Measurements from ENCODE around the gene MLLT1. TPM values are rescaled to one million over a fixed set of nuclear protein-coding genes. Genes with fewer than 3 reads are reported as not detected.

Gene MLLT1
- total RNA-seq, 1 experiment from 2014 or later, result 55.0 TPM

DNA sequence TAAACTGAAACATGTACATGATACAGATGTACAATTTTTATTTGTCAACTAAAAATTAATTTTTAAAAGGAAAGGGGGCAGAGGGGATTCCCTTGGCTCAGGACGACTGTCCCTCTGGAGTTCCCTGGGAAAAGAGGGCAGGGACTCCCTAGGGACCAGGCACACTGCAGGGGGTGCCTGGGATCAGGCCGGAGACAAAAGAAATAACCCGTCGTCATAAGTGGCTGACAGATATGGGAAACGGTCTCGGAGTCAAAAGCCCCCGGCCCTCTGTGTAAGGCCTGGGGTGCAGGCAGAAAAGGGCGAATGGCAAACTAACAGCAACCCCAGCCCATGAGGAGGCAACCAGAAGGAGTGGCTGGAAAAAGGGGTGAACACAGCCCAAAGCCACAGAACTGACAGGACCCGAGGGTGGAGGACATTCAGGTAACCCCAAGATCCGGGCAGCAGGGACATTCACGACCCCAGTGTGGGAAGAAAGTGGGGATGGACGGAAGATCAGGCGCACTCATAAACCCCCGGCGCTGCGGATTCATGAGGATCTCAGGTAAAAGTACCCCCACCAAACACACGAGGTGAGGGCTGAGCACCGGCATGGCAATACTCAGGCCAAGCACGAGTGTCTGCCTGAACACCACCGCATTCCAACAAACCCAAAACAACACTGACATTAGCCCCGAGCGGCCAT, 6.7 kb downstream of the MLLT1 start:
- H3K27me3 ChIP-seq (ENCODE audit: insufficient read depth, low read length), result no peaks in the 10 kb centered on the region
- intact Hi-C loops (cut with micrococcal nuclease), result no loop called here
- no peaks in the 10 kb centered on the region for H3K9me2 ChIP-seq (ENCODE audit: insufficient read depth)
- no peak overlapping the region for H3K4me2 ChIP-seq (ENCODE audit: low read length)
- DNase-seq (ENCODE audit: low read depth, low spot score) (no peak), ATAC-seq (no peak)
- ChIA-PET RAD21 (ENCODE audit: low non-redundant PET in 1 of 2, low total read pairs in 2 of 2, uncharacterized antibody in 2 of 2, unreplicated experiment in 2 of 2) (no interaction called here), POLR2A (no interaction called here), CTCF (no interaction called here)
- no peak overlapping the region for H3K9ac ChIP-seq (ENCODE audit: low read length)
- H3K79me2 ChIP-seq (ENCODE audit: insufficient read depth, low read length), result peaks cover 93% of the 10 kb centered on the region
- no peak overlapping the region for H3K27ac ChIP-seq (ENCODE audit: low read depth, low read length)
- no TSS peak for BruUV-seq (replicated peaks)
- TF ChIP-seq RAD21 (IDR thresholded peaks at IDR 0.05; ENCODE audit: low read depth), result no peak
- no peak for TF ChIP-seq ELF1 (IDR thresholded peaks at IDR 0.05; ENCODE audit: borderline replicate concordance, low read depth)
- TF ChIP-seq EZH2phosphoT487 (IDR thresholded peaks at IDR 0.05; ENCODE audit: borderline replicate concordance), result no peak
- TF ChIP-seq EZH2 (IDR thresholded peaks at IDR 0.05), result no peak
- H3K36me3 ChIP-seq (ENCODE audit: control insufficient read depth in 1 of 2, insufficient read depth in 2 of 2, low read length in 2 of 2), result peaks cover 5 to 10% of the 10 kb centered on the region in 2 experiments; a peak in 3 of 4 replicates
- H2AFZ ChIP-seq (ENCODE audit: low read depth, low read length, poor library complexity, severe bottlenecking), result no peak overlapping the region
- peaks cover 1 to 4% of the 10 kb centered on the region in 2 experiments; a peak in 3 of 4 replicates for H3K4me1 ChIP-seq (ENCODE audit: control insufficient read depth in 1 of 2, insufficient read depth in 2 of 2, low read length in 2 of 2)
- H3K9me3 ChIP-seq (ENCODE audit: control insufficient read depth in 1 of 2, insufficient read depth in 1 of 2, low read depth in 1 of 2, low read length in 2 of 2), result no peaks in the 10 kb centered on the region
- no peak overlapping the region for H3K4me3 ChIP-seq (replicated peaks in 1 of 2; ENCODE audit: low read depth in 1 of 2, low read length in 2 of 2)
- peaks cover 3% of the 10 kb centered on the region; the same call in 1 of the 2 replicates for H4K20me1 ChIP-seq (ENCODE audit: insufficient read depth)

DNA sequence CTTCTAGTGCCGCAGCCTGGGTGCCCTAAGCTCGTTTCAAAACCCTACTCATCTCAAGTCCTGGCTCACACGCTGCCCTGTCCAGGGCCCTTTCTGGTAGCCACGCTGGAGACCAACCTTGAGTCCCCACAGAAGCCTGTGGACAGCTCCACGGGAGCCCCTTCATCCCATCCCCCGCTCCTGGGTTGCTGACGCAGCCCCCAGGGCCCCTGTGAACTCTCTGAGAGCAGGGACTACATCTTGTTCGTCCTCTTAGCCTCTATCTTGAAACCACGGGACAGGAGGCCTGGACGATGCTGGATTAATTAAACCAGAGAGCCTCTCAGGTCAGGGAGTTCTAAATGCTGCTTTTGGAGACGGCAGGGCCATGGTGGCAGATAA, 7.4 kb downstream of the MLLT1 start:
- H4K20me1 ChIP-seq (ENCODE audit: insufficient read depth), result peaks cover 3% of the 10 kb centered on the region; the same call in 1 of the 2 replicates
- H3K9ac ChIP-seq (ENCODE audit: low read length), result no peak overlapping the region
- ChIA-PET CTCF (no interaction called here), POLR2A (no interaction called here), RAD21 (ENCODE audit: low non-redundant PET in 1 of 2, low total read pairs in 2 of 2, uncharacterized antibody in 2 of 2, unreplicated experiment in 2 of 2) (no interaction called here)
- no peak overlapping the region for H2AFZ ChIP-seq (ENCODE audit: low read depth, low read length, poor library complexity, severe bottlenecking)
- peaks cover 93% of the 10 kb centered on the region for H3K79me2 ChIP-seq (ENCODE audit: insufficient read depth, low read length)
- no TSS peak for BruUV-seq (replicated peaks)
- no peaks in the 10 kb centered on the region for H3K9me2 ChIP-seq (ENCODE audit: insufficient read depth)
- intact Hi-C loops (cut with micrococcal nuclease), result no loop called here
- DNase-seq (ENCODE audit: low read depth, low spot score) (no peak), ATAC-seq (no peak)
- no peak overlapping the region for H3K27ac ChIP-seq (ENCODE audit: low read depth, low read length)
- no peaks in the 10 kb centered on the region for H3K4me1 ChIP-seq (ENCODE audit: control insufficient read depth in 1 of 2, insufficient read depth in 2 of 2, low read length in 2 of 2)
- no peak for TF ChIP-seq TCF7L2 (IDR thresholded peaks at IDR 0.05; ENCODE audit: borderline replicate concordance, extremely low read depth, insufficient read depth, insufficient read length)
- TF ChIP-seq, protein P1, sequence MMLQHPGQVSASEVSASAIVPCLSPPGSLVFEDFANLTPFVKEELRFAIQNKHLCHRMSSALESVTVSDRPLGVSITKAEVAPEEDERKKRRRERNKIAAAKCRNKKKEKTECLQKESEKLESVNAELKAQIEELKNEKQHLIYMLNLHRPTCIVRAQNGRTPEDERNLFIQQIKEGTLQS (IDR thresholded peaks at IDR 0.05), result no peak
- no peak for TF ChIP-seq SP1 (IDR thresholded peaks at IDR 0.05; ENCODE audit: low read depth)
- TF ChIP-seq, protein P2, sequence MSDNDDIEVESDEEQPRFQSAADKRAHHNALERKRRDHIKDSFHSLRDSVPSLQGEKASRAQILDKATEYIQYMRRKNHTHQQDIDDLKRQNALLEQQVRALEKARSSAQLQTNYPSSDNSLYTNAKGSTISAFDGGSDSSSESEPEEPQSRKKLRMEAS (IDR thresholded peaks at IDR 0.05), result no peak
- no peak for TF ChIP-seq ZNF274 (IDR thresholded peaks at IDR 0.05; ENCODE audit: low read depth, low read length)
- H3K4me2 ChIP-seq (ENCODE audit: low read length), result no peak overlapping the region
- H3K9me3 ChIP-seq (ENCODE audit: control insufficient read depth in 1 of 2, insufficient read depth in 1 of 2, low read depth in 1 of 2, low read length in 2 of 2), result no peaks in the 10 kb centered on the region
- H3K27me3 ChIP-seq (ENCODE audit: insufficient read depth, low read length), result no peaks in the 10 kb centered on the region
- no peak overlapping the region for H3K4me3 ChIP-seq (replicated peaks in 1 of 2; ENCODE audit: low read depth in 1 of 2, low read length in 2 of 2)
- H3K36me3 ChIP-seq (ENCODE audit: control insufficient read depth in 1 of 2, insufficient read depth in 2 of 2, low read length in 2 of 2), result peaks cover 3 to 12% of the 10 kb centered on the region in 2 experiments; a peak in 3 of 4 replicates
